NB4 (cell line): ENCODE data around the gene TACC2.

ENCODE experiments used
- DNase-seq: peaks from one replicate; pipeline ENCODE4 v3.0.0; 2010; ENCODE audit warnings: low read depth
- H3K4me3 ChIP-seq: one replicate; pipeline ENCODE4 v1.5.1; 2011; ENCODE audit warnings: mild to moderate bottlenecking, low read depth, low read length, moderate library complexity
- CTCF ChIP-seq: IDR thresholded peaks from one replicate; pipeline ENCODE4 v1.5.1; 2012; ENCODE audit warnings: low read depth, low read length
- MAX ChIP-seq: IDR thresholded peaks from 2 replicates; pipeline ENCODE4 v1.6.1; 2011; ENCODE audit warnings: low read depth, low read length
- MYC ChIP-seq: IDR thresholded peaks from 2 replicates; pipeline ENCODE4 v1.6.1; 2011; ENCODE audit warnings: low read depth, low read length
- POLR2A ChIP-seq: IDR thresholded peaks from 2 replicates; pipeline ENCODE4 v1.6.1; 2011; ENCODE audit warnings: mild to moderate bottlenecking; ENCODE audit not compliant: insufficient read length; ENCODE audit errors: extremely low read depth

Gene TACC2

GRCh38 chr10:122149561-122150505, 160.9 kb downstream of the TACC2 start:
- no peak for DNase-seq
- TF ChIP-seq MAX (no peak), POLR2A (no peak), MYC (no peak)
- H3K4me3 ChIP-seq, result no peak overlapping the region

- no peak for DNase-seq
- TF ChIP-seq MYC (no peak), POLR2A (no peak), CTCF (no peak), MAX (no peak)
- no peak overlapping the region for H3K4me3 ChIP-seq
Observed at GRCh38 chr10:122151121-122151694, 162.2 kb downstream of the TACC2 start.

- H3K4me3 ChIP-seq, result no peak overlapping the region
- no peak for DNase-seq
- TF ChIP-seq CTCF, result no peak
- TF ChIP-seq POLR2A, result no peak
- no peak for TF ChIP-seq MAX
- TF ChIP-seq MYC, result no peak
Observed at GRCh38 chr10:122152544-122152943, 163.6 kb downstream of the TACC2 start.

GRCh38 chr10:122154031-122154544, 165.1 kb downstream of the TACC2 start:
- no peak overlapping the region for H3K4me3 ChIP-seq
- no peak for DNase-seq
- TF ChIP-seq CTCF, result no peak
- TF ChIP-seq POLR2A, result no peak
- no peak for TF ChIP-seq MYC
- no peak for TF ChIP-seq MAX

GRCh38 chr10:122154545-122155366, 165.8 kb downstream of the TACC2 start:
- H3K4me3 ChIP-seq, result no peak overlapping the region
- no peak for DNase-seq
- no peak for TF ChIP-seq MYC
- TF ChIP-seq POLR2A, result no peak
- TF ChIP-seq MAX, result no peak
- no peak for TF ChIP-seq CTCF

GRCh38 chr10:122157451-122157850, 168.5 kb downstream of the TACC2 start:
- DNase-seq, result no peak
- H3K4me3 ChIP-seq, result no peak overlapping the region
- TF ChIP-seq MYC (no peak), CTCF (no peak), POLR2A (no peak), MAX (no peak)
